Central memory CD8-positive, alpha-beta T cell (primary cell): ENCODE measurements around the gene SCYL3.
"Not testable (repeated sequence)": the region's sequence is repeated elsewhere in the genome, so short reads cannot be mapped to it uniquely, and the experiment has no call there.

Experiments
- ATAC-seq: fragments of 150-1000 bp; cut with Tn5 transposase; replicated peaks from 2 replicates; pipeline ENCODE4 v1.10.0; 2022; ENCODE audit warnings: mild to moderate bottlenecking, moderate FRiP score, moderate number of reproducible peaks; ENCODE audit not compliant: poor library complexity, severe bottlenecking; ENCODE audit errors: extremely low read depth
- DNase-seq, 2 donors: peaks; one replicate each; pipeline ENCODE4 v3.0.0; 2021; ENCODE audit warnings: low spot score in 2 of 2
- H3K27ac Mint-ChIP-seq: one replicate; pipeline ENCODE4 v1.8.0; 2022; ENCODE audit warnings: low read depth, mild to moderate bottlenecking, moderate library complexity, mixed read lengths
- H3K27me3 Mint-ChIP-seq: one replicate; pipeline ENCODE4 v1.8.0; 2022; ENCODE audit warnings: mixed read lengths
- H3K36me3 Mint-ChIP-seq: one replicate; pipeline ENCODE4 v1.8.0; 2022; ENCODE audit warnings: mild to moderate bottlenecking, moderate library complexity, mixed read lengths; ENCODE audit not compliant: insufficient read depth
- H3K4me1 Mint-ChIP-seq: one replicate; pipeline ENCODE4 v1.8.0; 2022; ENCODE audit warnings: mixed read lengths
- H3K4me3 Mint-ChIP-seq: one replicate; pipeline ENCODE4 v1.8.0; 2022; ENCODE audit warnings: mild to moderate bottlenecking, moderate library complexity, mixed read lengths
- H3K9me3 Mint-ChIP-seq: one replicate; pipeline ENCODE4 v1.8.0; 2022; ENCODE audit warnings: mixed read lengths

SCYL3 gene

GRCh38 chr1:169877800-169878491 lies 15.8 kb downstream of the SCYL3 start:
- Mint-ChIP-seq H3K27ac (no peak overlapping the region), H3K36me3 (peaks cover 44% of the 10 kb centered on the region), H3K4me3 (no peak overlapping the region), H3K27me3 (no peaks in the 10 kb centered on the region), H3K4me1 (peaks cover 25% of the 10 kb centered on the region), H3K9me3 (no peaks in the 10 kb centered on the region)
- ATAC-seq, result no peak
- no peak for DNase-seq

DNA sequence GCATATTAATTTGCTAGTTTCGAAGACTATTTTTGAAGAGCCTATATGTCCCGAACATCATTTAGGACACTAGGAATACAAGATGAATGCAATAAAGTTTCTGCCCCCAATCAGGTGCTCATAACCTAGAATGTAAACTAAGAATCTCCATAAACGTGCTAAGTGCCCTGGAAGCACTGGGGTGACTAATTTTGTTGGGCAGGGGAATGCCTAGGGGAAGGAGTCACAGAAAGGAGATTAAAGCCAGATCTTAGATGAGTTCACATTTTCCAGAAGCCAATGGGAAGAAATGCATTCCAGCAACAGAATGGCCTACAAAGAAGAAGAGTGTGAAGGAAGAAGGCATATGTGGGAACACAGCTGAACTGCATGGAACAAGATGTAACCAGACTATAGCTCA lies 19.5 kb downstream of the SCYL3 start:
- H3K4me3 Mint-ChIP-seq, result no peak overlapping the region
- no peak overlapping the region for H3K27ac Mint-ChIP-seq
- DNase-seq (no peak), ATAC-seq (no peak)
- peaks cover 59% of the 10 kb centered on the region for H3K36me3 Mint-ChIP-seq
- H3K27me3 Mint-ChIP-seq, result no peaks in the 10 kb centered on the region
- peaks cover 17% of the 10 kb centered on the region for H3K4me1 Mint-ChIP-seq
- H3K9me3 Mint-ChIP-seq, result no peaks in the 10 kb centered on the region

DNA sequence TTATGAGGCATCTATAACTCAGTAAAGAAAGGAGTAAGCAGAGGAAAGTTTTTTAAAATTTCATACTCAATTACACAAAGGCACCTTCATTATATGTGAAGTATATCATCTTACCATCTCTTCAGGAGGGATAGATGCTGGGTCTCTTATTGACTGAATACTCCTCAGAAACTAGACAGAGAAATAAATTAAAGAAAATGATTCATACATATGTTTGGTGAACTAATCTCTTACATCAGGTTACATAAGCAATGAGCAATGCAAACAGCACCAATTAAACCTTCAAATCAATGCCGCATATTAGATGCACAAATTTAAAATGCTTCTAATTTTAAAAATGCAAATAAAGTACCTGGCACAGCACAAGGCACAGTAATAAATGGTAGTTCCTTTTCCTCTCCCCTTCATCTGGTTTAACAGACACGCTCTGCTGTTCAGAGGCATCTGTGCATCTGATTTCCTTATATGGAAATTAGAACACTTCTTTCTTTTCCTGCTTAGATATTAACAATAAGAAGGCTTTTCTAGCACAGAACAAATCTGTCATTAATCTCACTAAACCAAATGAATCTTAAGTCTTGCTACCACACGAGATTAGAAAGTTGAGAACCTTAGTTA lies 20.0 kb downstream of the SCYL3 start:
- H3K4me3 Mint-ChIP-seq, result no peak overlapping the region
- no peaks in the 10 kb centered on the region for H3K27me3 Mint-ChIP-seq
- peaks cover 11% of the 10 kb centered on the region for H3K4me1 Mint-ChIP-seq
- DNase-seq (no peak), ATAC-seq (no peak)
- peaks cover 63% of the 10 kb centered on the region for H3K36me3 Mint-ChIP-seq
- no peaks in the 10 kb centered on the region for H3K9me3 Mint-ChIP-seq
- H3K27ac Mint-ChIP-seq, result no peak overlapping the region

GRCh38 chr1:169872906-169873305 lies 20.8 kb downstream of the SCYL3 start:
- H3K36me3 Mint-ChIP-seq, result peaks cover 68% of the 10 kb centered on the region
- ATAC-seq, result no peak
- no peaks in the 10 kb centered on the region for H3K27me3 Mint-ChIP-seq
- peaks cover 6% of the 10 kb centered on the region for H3K4me1 Mint-ChIP-seq
- no peaks in the 10 kb centered on the region for H3K9me3 Mint-ChIP-seq
- no peak for DNase-seq
- no peak overlapping the region for H3K4me3 Mint-ChIP-seq
- no peak overlapping the region for H3K27ac Mint-ChIP-seq

DNA sequence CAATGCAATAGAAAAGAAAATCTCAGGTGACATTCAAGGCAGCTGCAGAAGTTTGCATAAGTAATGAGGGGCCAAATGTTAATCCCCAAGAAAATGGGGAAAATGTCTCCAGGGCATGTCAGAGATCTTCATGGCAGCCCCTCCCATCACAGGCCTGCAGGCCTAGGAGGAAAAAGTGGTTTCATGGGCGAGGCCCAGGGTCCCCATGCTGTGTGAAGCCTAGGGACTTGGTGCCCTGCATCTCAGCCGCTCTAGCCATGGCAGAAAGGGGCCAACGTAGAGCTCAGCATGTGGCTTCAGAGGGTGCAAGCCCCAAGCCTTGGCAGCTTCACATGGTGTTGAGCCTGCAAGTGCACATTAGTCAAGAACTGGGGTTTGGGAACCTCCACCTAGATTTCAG lies 21.7 kb downstream of the SCYL3 start:
- H3K27me3 Mint-ChIP-seq, result not testable (repeated sequence)

GRCh38 chr1:169869426-169869825 lies 24.3 kb downstream of the SCYL3 start:
- DNase-seq (no peak), ATAC-seq (no peak)
- H3K36me3 Mint-ChIP-seq, result peaks cover 69% of the 10 kb centered on the region
- H3K27ac Mint-ChIP-seq, result no peak overlapping the region
- H3K4me3 Mint-ChIP-seq, result no peak overlapping the region
- no peaks in the 10 kb centered on the region for H3K9me3 Mint-ChIP-seq
- H3K27me3 Mint-ChIP-seq, result no peaks in the 10 kb centered on the region
- peaks cover 5% of the 10 kb centered on the region for H3K4me1 Mint-ChIP-seq

More for the DNA sequence above, 21.7 kb downstream of the SCYL3 start:
- not testable (repeated sequence) for H3K27ac Mint-ChIP-seq, ATAC-seq, H3K4me1 Mint-ChIP-seq, H3K4me3 Mint-ChIP-seq, DNase-seq, H3K9me3 Mint-ChIP-seq
- H3K36me3 Mint-ChIP-seq, result peaks cover 67% of the 10 kb centered on the region

DNA sequence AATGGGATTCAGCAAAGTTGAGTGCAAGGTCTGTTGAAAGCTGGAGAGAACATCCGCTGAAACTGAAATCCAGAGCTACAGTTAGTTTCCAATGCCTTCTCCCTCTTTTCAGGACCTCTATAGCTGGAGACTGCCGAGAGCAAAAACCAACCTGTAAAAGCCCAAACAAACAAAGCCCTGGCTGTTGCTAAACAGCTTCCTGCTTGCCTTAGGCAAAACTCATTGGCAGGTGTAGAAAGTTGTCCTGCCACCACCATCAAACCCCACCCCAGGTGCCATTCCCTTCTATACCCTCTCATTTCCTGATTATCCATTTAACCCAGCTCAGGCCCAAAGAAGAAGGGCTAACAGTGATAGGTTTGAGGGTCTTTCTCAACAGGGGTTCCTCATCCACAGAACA lies 24.7 kb downstream of the SCYL3 start:
- no peaks in the 10 kb centered on the region for H3K9me3 Mint-ChIP-seq
- DNase-seq, result no peak
- peaks cover 69% of the 10 kb centered on the region for H3K36me3 Mint-ChIP-seq
- no peak for ATAC-seq
- H3K27ac Mint-ChIP-seq, result no peak overlapping the region
- H3K27me3 Mint-ChIP-seq, result no peaks in the 10 kb centered on the region
- H3K4me1 Mint-ChIP-seq, result peaks cover 5% of the 10 kb centered on the region
- no peak overlapping the region for H3K4me3 Mint-ChIP-seq

DNA sequence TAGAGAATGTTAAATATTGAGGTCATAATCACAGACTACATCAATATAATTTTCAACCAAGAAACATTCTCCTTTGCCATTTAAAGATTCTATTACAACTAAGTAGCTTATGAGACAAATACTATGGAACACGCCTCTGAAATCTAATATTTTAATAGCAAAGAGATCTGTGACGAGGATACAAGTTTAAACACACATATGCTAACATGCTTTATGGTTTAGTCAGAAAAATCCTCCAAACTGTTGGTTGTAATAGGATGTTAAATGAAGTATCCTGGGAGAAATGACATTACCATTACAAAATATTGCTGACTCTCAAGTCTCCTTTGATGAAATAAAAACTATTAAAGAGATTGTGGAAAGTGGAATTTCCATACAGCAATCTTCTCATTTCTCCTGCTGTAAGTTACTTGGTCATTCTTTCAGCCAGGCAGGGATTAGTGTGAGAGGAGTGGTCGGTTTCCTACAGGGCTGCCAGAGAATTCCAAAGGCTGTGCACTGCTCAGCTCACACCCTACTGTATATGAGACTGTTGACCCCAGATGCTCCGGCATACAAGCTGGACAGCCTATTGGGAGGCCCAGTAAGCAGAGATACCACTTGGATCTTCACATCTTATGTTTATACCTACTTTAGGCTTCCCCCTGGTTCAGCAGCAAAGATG lies 26.6 kb downstream of the SCYL3 start:
- Mint-ChIP-seq H3K36me3 (peaks cover 68% of the 10 kb centered on the region), H3K4me3 (no peak overlapping the region), H3K9me3 (no peaks in the 10 kb centered on the region), H3K27me3 (no peaks in the 10 kb centered on the region), H3K27ac (no peak overlapping the region), H3K4me1 (peaks cover 5% of the 10 kb centered on the region)
- no peak for ATAC-seq
- no peak for DNase-seq

- ATAC-seq (no peak), DNase-seq (no peak)
- peaks cover 5% of the 10 kb centered on the region for H3K4me1 Mint-ChIP-seq
- no peak overlapping the region for H3K4me3 Mint-ChIP-seq
- H3K9me3 Mint-ChIP-seq, result no peaks in the 10 kb centered on the region
- H3K27me3 Mint-ChIP-seq, result no peaks in the 10 kb centered on the region
- peaks cover 64% of the 10 kb centered on the region for H3K36me3 Mint-ChIP-seq
- H3K27ac Mint-ChIP-seq, result no peak overlapping the region
Measured at GRCh38 chr1:169866577-169866976, 27.1 kb downstream of the SCYL3 start.

- not testable (repeated sequence) for H3K27ac Mint-ChIP-seq, DNase-seq, ATAC-seq
Measured at GRCh38 chr1:169864531-169864930, 29.2 kb downstream of the SCYL3 start.

GRCh38 chr1:169860750-169861149 lies 32.9 kb downstream of the SCYL3 start:
- no peak for ATAC-seq
- Mint-ChIP-seq H3K27ac (peak overlapping the region; percentile 50), H3K36me3 (peaks cover 51% of the 10 kb centered on the region), H3K4me3 (no peak overlapping the region), H3K9me3 (no peaks in the 10 kb centered on the region), H3K4me1 (peaks cover 9% of the 10 kb centered on the region), H3K27me3 (no peaks in the 10 kb centered on the region)
- DNase-seq, result no peak

More at GRCh38 chr1:169864531-169864930, 29.2 kb downstream of the SCYL3 start:
- peaks cover 12% of the 10 kb centered on the region for H3K4me1 Mint-ChIP-seq
- H3K36me3 Mint-ChIP-seq, result peaks cover 70% of the 10 kb centered on the region
- not testable (repeated sequence) for H3K9me3 Mint-ChIP-seq, H3K4me3 Mint-ChIP-seq, H3K27me3 Mint-ChIP-seq

DNA sequence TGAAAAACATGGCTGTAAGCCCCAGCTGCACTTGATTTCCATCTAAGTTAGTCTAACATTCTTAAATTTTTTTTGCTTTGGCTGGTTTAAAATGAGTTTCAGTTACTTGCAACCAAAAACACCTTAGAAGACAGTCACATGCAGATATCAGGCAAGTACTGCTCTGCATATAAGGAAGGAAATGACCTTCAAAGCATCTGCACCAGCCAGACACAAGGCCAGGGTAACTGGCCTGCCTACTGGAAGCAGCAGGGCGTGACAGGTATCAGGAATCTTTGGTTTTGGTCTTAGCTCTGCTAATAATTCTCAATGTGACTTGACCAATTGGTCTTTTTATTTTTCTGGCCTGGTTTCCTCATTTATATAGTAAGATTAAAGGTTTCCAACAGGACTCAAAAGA lies 33.5 kb downstream of the SCYL3 start:
- no peak for ATAC-seq
- DNase-seq, result no peak
- Mint-ChIP-seq H3K27ac (peak overlapping the region; percentile 50), H3K4me3 (no peak overlapping the region), H3K27me3 (no peaks in the 10 kb centered on the region), H3K36me3 (peaks cover 53% of the 10 kb centered on the region), H3K9me3 (no peaks in the 10 kb centered on the region), H3K4me1 (peaks cover 6% of the 10 kb centered on the region)

- Mint-ChIP-seq H3K27ac (no peak overlapping the region), H3K9me3 (no peaks in the 10 kb centered on the region), H3K36me3 (peaks cover 53% of the 10 kb centered on the region), H3K4me3 (no peak overlapping the region), H3K27me3 (no peaks in the 10 kb centered on the region), H3K4me1 (peaks cover 6% of the 10 kb centered on the region)
- no peak for DNase-seq
- ATAC-seq, result no peak
Measured at GRCh38 chr1:169859001-169859400, 34.7 kb downstream of the SCYL3 start.
